NCI-H1694 treated with DMSO at 0.1 percent for 48 hours (cell line): ENCODE data around the gene SCN4A.

Experiments
- DNase-seq: peaks from one replicate; lab custom pipeline; 2025; lab: John Stamatoyannopoulos, UW

Gene SCN4A

GRCh38 chr17:63955232-63955631, 17.5 kb downstream of the SCN4A start:
- DNase-seq, result no peak

- DNase-seq, result no peak
Measured at GRCh38 chr17:63954402-63955063, 18.2 kb downstream of the SCN4A start.

GRCh38 chr17:63950940-63951907, 21.5 kb downstream of the SCN4A start:
- no peak for DNase-seq

- no peak for DNase-seq
Measured at GRCh38 chr17:63949576-63950250, 23.0 kb downstream of the SCN4A start.

- DNase-seq, result no peak
Measured at GRCh38 chr17:63948521-63948920, 24.2 kb downstream of the SCN4A start.

GRCh38 chr17:63947711-63948330, 24.9 kb downstream of the SCN4A start:
- DNase-seq, result no peak

- DNase-seq, result peak; percentile 15
Measured at GRCh38 chr17:63946440-63947363, 26.0 kb downstream of the SCN4A start.

GRCh38 chr17:63945784-63946439, 26.8 kb downstream of the SCN4A start:
- no peak for DNase-seq

- no peak for DNase-seq
Measured at GRCh38 chr17:63944736-63945499, 27.8 kb downstream of the SCN4A start.

GRCh38 chr17:63943745-63944144, 29.0 kb downstream of the SCN4A start:
- no peak for DNase-seq

- DNase-seq, result no peak
Measured at GRCh38 chr17:63942309-63942985, 30.3 kb downstream of the SCN4A start.

- no peak for DNase-seq
Measured at GRCh38 chr17:63941751-63942150, 31.0 kb downstream of the SCN4A start.

- DNase-seq, result no peak
Measured at GRCh38 chr17:63941162-63941561, 31.6 kb downstream of the SCN4A start.

GRCh38 chr17:63940584-63940983, 32.1 kb downstream of the SCN4A start:
- DNase-seq, result no peak

- DNase-seq, result no peak
Measured at GRCh38 chr17:63939884-63940283, 32.8 kb downstream of the SCN4A start.

- DNase-seq, result no peak
Measured at GRCh38 chr17:63939401-63939800, 33.3 kb downstream of the SCN4A start.

- no peak for DNase-seq
Measured at GRCh38 chr17:63937920-63938319, 34.8 kb downstream of the SCN4A start.

GRCh38 chr17:63937319-63937718, 35.4 kb downstream of the SCN4A start:
- no peak for DNase-seq
